Neural progenitor cell (in vitro differentiated cells): ENCODE results near the gene CDHR2. TPM values are rescaled to one million over a fixed set of nuclear protein-coding genes. Genes with fewer than 3 reads are reported as not detected.
A peak's percentile ranks its signal among the peaks of the same experiment; 100 is the strongest.

Experiments
- DNase-seq: peaks from one replicate; pipeline ENCODE4 v3.0.0-alpha.2; 2016; ENCODE audit warnings: low spot score
- H2AFZ ChIP-seq: fragments of 200-600 bp; sonication (generic); replicated peaks from 2 replicates; pipeline ENCODE4 v1.6.1; 2016; ENCODE audit warnings: antibody characterized with exemption
- H3F3A ChIP-seq: fragments of 200-600 bp; sonication (generic); 2 replicates; pipeline ENCODE4 v1.6.1; 2016; ENCODE audit warnings: antibody characterized with exemption, low read depth
- H3K27ac ChIP-seq: fragments of 200-600 bp; sonication (generic); 2 replicates; pipeline ENCODE4 v1.5.1; 2016; ENCODE audit warnings: mild to moderate bottlenecking
- H3K27me3 ChIP-seq: fragments of 200-600 bp; sonication (generic); 2 replicates; pipeline ENCODE4 v1.6.1; 2016; ENCODE audit warnings: mild to moderate bottlenecking, moderate library complexity
- H3K36me3 ChIP-seq: fragments of 200-600 bp; sonication (generic); 2 replicates; pipeline ENCODE4 v1.5.1; 2016
- H3K4me1 ChIP-seq: fragments of 200-600 bp; sonication (generic); 2 replicates; pipeline ENCODE4 v1.6.1; 2016; ENCODE audit warnings: mixed run types
- H3K4me2 ChIP-seq: fragments of 200-600 bp; sonication (generic); 2 replicates; pipeline ENCODE4 v1.6.1; 2016
- H3K4me3 ChIP-seq: fragments of 200-600 bp; sonication (generic); 2 replicates; pipeline ENCODE4 v1.5.1; 2016
- H3K79me2 ChIP-seq: fragments of 200-600 bp; sonication (generic); 2 replicates; pipeline ENCODE4 v1.6.1; 2016; ENCODE audit warnings: low read depth
- H3K9ac ChIP-seq: fragments of 200-600 bp; sonication (generic); 2 replicates; pipeline ENCODE4 v1.6.1; 2016
- H3K9me3 ChIP-seq: fragments of 200-600 bp; sonication (generic); 2 replicates; pipeline ENCODE4 v1.5.1; 2016; ENCODE audit warnings: low read depth
- H4K20me1 ChIP-seq: fragments of 200-600 bp; sonication (generic); 2 replicates; pipeline ENCODE4 v1.6.1; 2016; ENCODE audit warnings: low read depth
- H3K27ac Mint-ChIP-seq: 3 replicates; pipeline ENCODE4 v1.8.0; 2021; ENCODE audit warnings: mixed read lengths
- H3K27me3 Mint-ChIP-seq: 2 replicates; pipeline ENCODE4 v1.8.0; 2022; ENCODE audit warnings: low read depth, mild to moderate bottlenecking, inconsistent platforms, moderate library complexity, mixed read lengths; ENCODE audit not compliant: insufficient read depth
- H3K36me3 Mint-ChIP-seq: 3 replicates; pipeline ENCODE4 v1.8.0; 2021; ENCODE audit warnings: mixed read lengths
- H3K4me1 Mint-ChIP-seq: 3 replicates; pipeline ENCODE4 v1.8.0; 2021; ENCODE audit warnings: mixed read lengths
- H3K4me3 Mint-ChIP-seq: 3 replicates; pipeline ENCODE4 v1.8.0; 2021; ENCODE audit warnings: mild to moderate bottlenecking, moderate library complexity, mixed read lengths
- H3K9me3 Mint-ChIP-seq: 3 replicates; pipeline ENCODE4 v1.8.0; 2020; ENCODE audit warnings: mixed read lengths
- EZH2 ChIP-seq: fragments of 200-600 bp; sonication (generic); IDR thresholded peaks from 2 replicates; pipeline ENCODE4 v1.6.1; 2017; ENCODE audit warnings: antibody characterized with exemption, mild to moderate bottlenecking, moderate library complexity
- EZH2phosphoT487 ChIP-seq: fragments of 200-600 bp; sonication (generic); IDR thresholded peaks from 2 replicates; pipeline ENCODE4 v1.6.1; 2017; ENCODE audit warnings: antibody characterized with exemption
- total RNA-seq: library from RNA; depleted of rRNA; stranded (reverse); fragments of >200 nt; gene quantifications from 2 replicates; pipeline ENCODE4 v1.2.3, GENCODE V29; 2015; ENCODE audit warnings: low replicate concordance
- TF ChIP-seq, protein P1 (sequence below): fragments of 200-600 bp; sonication (generic); IDR thresholded peaks from 2 replicates; pipeline ENCODE4 v1.5.1; 2017; ENCODE audit warnings: antibody characterized with exemption, mild to moderate bottlenecking

Gene CDHR2
- total RNA-seq, 1 donor from 2014 or later = not detected

DNA sequence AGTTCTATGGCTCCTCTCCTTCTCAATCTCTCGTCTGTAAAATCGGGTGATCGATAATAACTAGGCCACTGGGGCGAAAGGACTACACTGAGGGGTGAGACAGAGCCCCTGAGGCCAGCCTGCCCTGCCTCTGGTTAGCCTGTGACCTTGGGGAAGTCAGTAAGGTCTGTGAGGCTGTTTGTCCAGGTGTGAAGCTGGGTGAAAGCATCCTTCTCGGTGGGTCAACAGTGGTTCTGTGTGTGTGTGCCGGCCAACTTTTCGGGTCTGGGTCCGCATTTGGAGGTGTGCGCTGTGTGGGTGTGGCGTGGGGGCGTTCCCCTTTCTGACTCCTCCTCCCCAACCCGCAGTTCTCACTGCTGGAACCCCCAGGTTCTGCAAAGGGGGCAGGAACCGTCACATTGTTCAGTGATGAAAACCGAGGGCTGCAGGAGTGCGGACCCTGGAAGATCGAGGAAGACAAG, 7.0 kb upstream of the CDHR2 start:
- Histone ChIP-seq H3K4me2 (peak overlapping the region; percentile 93), H3K27ac (no peak overlapping the region)

DNA sequence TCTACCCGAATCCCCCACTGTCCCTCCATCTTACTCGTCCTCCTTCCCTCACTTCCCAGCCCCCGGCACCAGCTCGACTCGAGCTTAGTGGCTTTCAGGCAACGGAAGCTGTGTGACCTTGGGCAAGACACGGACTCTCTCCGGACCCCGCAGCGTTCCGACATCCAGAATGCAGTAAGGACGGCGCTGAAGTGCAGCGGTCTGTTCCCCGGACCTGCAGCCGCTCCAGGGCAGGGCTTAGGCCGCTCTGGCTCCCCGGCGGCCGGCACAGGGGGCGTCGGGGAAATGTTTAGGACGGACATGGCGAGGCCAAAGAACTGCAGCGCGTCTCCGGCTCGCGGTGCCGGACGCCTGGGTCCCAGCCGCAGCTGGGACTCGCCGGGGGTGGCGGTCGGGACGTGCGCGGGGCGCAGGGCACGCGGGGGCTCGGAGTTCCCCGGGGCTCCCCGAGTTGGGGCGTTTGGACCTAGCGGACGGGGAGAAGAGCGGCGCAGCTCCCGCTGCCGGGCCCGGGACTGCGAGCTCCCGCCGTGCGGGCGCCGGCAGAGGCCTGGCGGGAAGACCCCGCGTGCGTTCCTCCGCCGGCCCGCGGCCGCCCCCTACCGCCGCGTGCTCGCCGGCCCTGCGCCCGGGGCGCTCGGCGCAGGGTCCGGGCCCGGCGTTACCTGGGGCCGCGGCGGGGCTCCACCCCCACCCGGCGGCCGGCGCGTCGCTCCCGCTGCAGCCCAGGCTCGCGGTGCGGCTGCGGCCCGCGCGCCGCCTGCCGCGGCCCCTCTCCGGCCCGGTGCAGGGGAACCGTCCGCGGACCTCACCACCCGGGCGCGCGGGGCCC, 6.3 kb upstream of the CDHR2 start:
- Mint-ChIP-seq H3K27me3 (peaks cover 26% of the 10 kb centered on the region), H3K9me3 (no peaks in the 10 kb centered on the region), H3K36me3 (no peaks in the 10 kb centered on the region), H3K4me3 (peak overlapping the region; percentile 86), H3K27ac (no peak overlapping the region), H3K4me1 (peaks cover 35% of the 10 kb centered on the region)
- TF ChIP-seq EZH2 (peak; percentile 71), EZH2phosphoT487 (peak; percentile 69)
- TF ChIP-seq, protein P1, sequence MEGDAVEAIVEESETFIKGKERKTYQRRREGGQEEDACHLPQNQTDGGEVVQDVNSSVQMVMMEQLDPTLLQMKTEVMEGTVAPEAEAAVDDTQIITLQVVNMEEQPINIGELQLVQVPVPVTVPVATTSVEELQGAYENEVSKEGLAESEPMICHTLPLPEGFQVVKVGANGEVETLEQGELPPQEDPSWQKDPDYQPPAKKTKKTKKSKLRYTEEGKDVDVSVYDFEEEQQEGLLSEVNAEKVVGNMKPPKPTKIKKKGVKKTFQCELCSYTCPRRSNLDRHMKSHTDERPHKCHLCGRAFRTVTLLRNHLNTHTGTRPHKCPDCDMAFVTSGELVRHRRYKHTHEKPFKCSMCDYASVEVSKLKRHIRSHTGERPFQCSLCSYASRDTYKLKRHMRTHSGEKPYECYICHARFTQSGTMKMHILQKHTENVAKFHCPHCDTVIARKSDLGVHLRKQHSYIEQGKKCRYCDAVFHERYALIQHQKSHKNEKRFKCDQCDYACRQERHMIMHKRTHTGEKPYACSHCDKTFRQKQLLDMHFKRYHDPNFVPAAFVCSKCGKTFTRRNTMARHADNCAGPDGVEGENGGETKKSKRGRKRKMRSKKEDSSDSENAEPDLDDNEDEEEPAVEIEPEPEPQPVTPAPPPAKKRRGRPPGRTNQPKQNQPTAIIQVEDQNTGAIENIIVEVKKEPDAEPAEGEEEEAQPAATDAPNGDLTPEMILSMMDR = peak; percentile 26
- peak overlapping the region; percentile 56 for H3K4me3 ChIP-seq
- H3K4me2 ChIP-seq = peak overlapping the region; percentile 93
- H3F3A ChIP-seq = peaks cover 26% of the 10 kb centered on the region
- no peak overlapping the region for H3K9ac ChIP-seq
- no peaks in the 10 kb centered on the region for H3K36me3 ChIP-seq
- H3K27me3 ChIP-seq = peaks cover 46% of the 10 kb centered on the region
- peak; percentile 87 for DNase-seq
- H3K9me3 ChIP-seq = no peaks in the 10 kb centered on the region
- peak overlapping the region; percentile 75 for H2AFZ ChIP-seq
- no peak overlapping the region for H3K27ac ChIP-seq
- no peaks in the 10 kb centered on the region for H3K79me2 ChIP-seq
- H3K4me1 ChIP-seq = peaks cover 22% of the 10 kb centered on the region
- H4K20me1 ChIP-seq = no peaks in the 10 kb centered on the region

More for the DNA sequence above, 7.0 kb upstream of the CDHR2 start:
- TF ChIP-seq, protein P1 = no peak
- TF ChIP-seq EZH2phosphoT487 (no peak), EZH2 (no peak)
- Histone ChIP-seq H2AFZ (peak overlapping the region; percentile 75), H3K79me2 (no peaks in the 10 kb centered on the region), H3K4me1 (peaks cover 22% of the 10 kb centered on the region), H3K4me3 (peak overlapping the region; percentile 56), H3K9ac (no peak overlapping the region), H3K9me3 (no peaks in the 10 kb centered on the region), H4K20me1 (no peaks in the 10 kb centered on the region), H3K27me3 (peaks cover 46% of the 10 kb centered on the region), H3K36me3 (no peaks in the 10 kb centered on the region), H3F3A (peaks cover 29% of the 10 kb centered on the region)
- peak overlapping the region; percentile 86 for H3K4me3 Mint-ChIP-seq
- no peak for DNase-seq
- H3K27ac Mint-ChIP-seq = no peak overlapping the region
- no peaks in the 10 kb centered on the region for H3K9me3 Mint-ChIP-seq
- peaks cover 36% of the 10 kb centered on the region for H3K4me1 Mint-ChIP-seq
- H3K27me3 Mint-ChIP-seq = peaks cover 26% of the 10 kb centered on the region
- no peaks in the 10 kb centered on the region for H3K36me3 Mint-ChIP-seq

DNA sequence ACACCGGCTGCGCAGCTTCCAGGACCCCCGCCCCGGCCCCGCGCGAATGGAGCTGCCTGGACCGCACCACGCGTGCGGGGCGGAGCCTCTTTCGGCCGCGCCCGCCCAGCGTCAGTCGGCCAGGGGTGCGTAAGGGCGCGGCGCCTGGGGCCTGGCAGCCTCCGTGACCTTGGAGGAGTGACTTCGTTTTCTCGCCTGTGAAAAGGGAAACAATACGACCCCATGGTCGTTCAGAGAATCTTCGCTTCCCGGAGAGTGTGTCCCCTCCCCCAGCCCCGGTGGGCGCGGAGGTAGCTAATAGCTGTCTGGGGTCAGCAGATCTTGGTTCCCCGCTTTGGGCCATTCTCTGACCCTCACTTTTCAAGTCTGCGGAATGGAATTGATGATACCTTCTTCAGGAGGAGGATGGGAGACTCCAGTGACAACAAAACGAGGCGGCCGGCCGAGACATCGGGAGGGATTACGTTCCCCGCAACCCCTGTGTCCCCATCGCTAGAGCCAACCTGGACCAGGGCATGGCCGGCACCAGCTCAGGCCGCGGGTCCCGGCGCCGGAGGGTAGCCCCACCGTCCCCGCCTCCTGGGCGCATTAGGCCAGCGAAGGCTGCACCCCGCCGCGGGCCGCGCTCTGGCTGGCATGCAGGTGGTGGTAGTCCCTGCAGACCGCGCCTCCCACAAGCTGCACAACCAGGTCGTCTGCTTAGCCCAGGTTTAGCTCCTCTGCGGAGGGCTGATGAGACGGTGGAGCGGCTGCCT, 5.5 kb upstream of the CDHR2 start:
- peak overlapping the region; percentile 51 for H3K4me3 ChIP-seq
- H3F3A ChIP-seq = peaks cover 19% of the 10 kb centered on the region
- peak overlapping the region; percentile 66 for H2AFZ ChIP-seq
- no peaks in the 10 kb centered on the region for H4K20me1 ChIP-seq
- peaks cover 17% of the 10 kb centered on the region for H3K4me1 ChIP-seq
- no peak overlapping the region for H3K9ac ChIP-seq
- peak overlapping the region; percentile 82 for H3K27ac Mint-ChIP-seq
- H3K4me1 Mint-ChIP-seq = peaks cover 28% of the 10 kb centered on the region
- peaks cover 46% of the 10 kb centered on the region for H3K27me3 ChIP-seq
- TF ChIP-seq EZH2phosphoT487 (peak; percentile 54), EZH2 (peak; percentile 56)
- TF ChIP-seq, protein P1 = no peak
- peak overlapping the region; percentile 90 for H3K4me2 ChIP-seq
- no peaks in the 10 kb centered on the region for H3K9me3 ChIP-seq
- peak; percentile 67 for DNase-seq
- no peaks in the 10 kb centered on the region for H3K9me3 Mint-ChIP-seq
- peak overlapping the region; percentile 94 for H3K4me3 Mint-ChIP-seq
- peaks cover 28% of the 10 kb centered on the region for H3K27me3 Mint-ChIP-seq
- no peaks in the 10 kb centered on the region for H3K79me2 ChIP-seq
- no peaks in the 10 kb centered on the region for H3K36me3 Mint-ChIP-seq
- no peaks in the 10 kb centered on the region for H3K36me3 ChIP-seq
- no peak overlapping the region for H3K27ac ChIP-seq
